HEK293 (cell line): ENCODE results near the gene KIZ.

Experiments used
- IKZF3 ChIP-seq: fragments of 450-650 bp; IDR thresholded peaks from 2 replicates; pipeline ENCODE4 v1.5.0; 2018; ENCODE audit warnings: missing biosample characterization, mild to moderate bottlenecking, missing genetic modification characterization, moderate library complexity
- MYNN ChIP-seq: fragments of 450-650 bp; formaldehyde crosslinking; IDR thresholded peaks from 2 replicates; pipeline ENCODE4 v1.5.1; 2016; ENCODE audit warnings: missing biosample characterization, missing genetic modification characterization, borderline replicate concordance
- PATZ1 ChIP-seq: fragments of 450-650 bp; formaldehyde crosslinking; IDR thresholded peaks from 2 replicates; pipeline ENCODE4 v1.5.1; 2016; ENCODE audit warnings: missing biosample characterization, missing genetic modification characterization
- SETDB1 ChIP-seq: IDR thresholded peaks from one replicate; pipeline ENCODE4 v1.6.1; 2017; ENCODE audit warnings: mild to moderate bottlenecking, low read length, moderate library complexity, mixed read lengths; ENCODE audit not compliant: insufficient read length
- SP7 ChIP-seq: fragments of 450-650 bp; formaldehyde crosslinking; IDR thresholded peaks from 2 replicates; pipeline ENCODE4 v1.5.1; 2016; ENCODE audit warnings: missing biosample characterization, missing genetic modification characterization
- ZFP69B ChIP-seq: fragments of 450-650 bp; formaldehyde crosslinking; IDR thresholded peaks from 2 replicates; pipeline ENCODE4 v1.5.1; 2016; ENCODE audit warnings: missing biosample characterization, missing genetic modification characterization
- ZNF121 ChIP-seq: fragments of 450-650 bp; formaldehyde crosslinking; IDR thresholded peaks from 2 replicates; pipeline ENCODE4 v1.5.1; 2016; ENCODE audit warnings: missing biosample characterization, missing genetic modification characterization
- ZNF274 ChIP-seq, 2 experiments: fragments of 200-500 bp in 1 of 2; fragments of 450-650 bp in 1 of 2; sonication (Bioruptor generic) in 1 of 2; formaldehyde crosslinking in 1 of 2; IDR thresholded peaks; 2 replicates each; pipeline versions ENCODE4 v1.5.1 to v1.6.1; 2014 to 2016; ENCODE audit warnings: borderline replicate concordance in 1 of 2, inconsistent platforms in 1 of 2, low read length in 1 of 2, missing biosample characterization in 1 of 2, missing genetic modification characterization in 1 of 2
- ZNF311 ChIP-seq: fragments of 450-650 bp; formaldehyde crosslinking; IDR thresholded peaks from 2 replicates; pipeline ENCODE4 v1.5.1; 2017; ENCODE audit warnings: missing biosample characterization, missing genetic modification characterization, borderline replicate concordance
- ZNF830 ChIP-seq: fragments of 450-650 bp; IDR thresholded peaks from 2 replicates; pipeline ENCODE4 v1.5.0; 2018; ENCODE audit warnings: missing biosample characterization, missing genetic modification characterization, low read depth, mild to moderate bottlenecking, moderate library complexity
- TF ChIP-seq, protein P1 (sequence below): fragments of 450-650 bp; formaldehyde crosslinking; IDR thresholded peaks from 2 replicates; pipeline ENCODE4 v1.5.1; 2016; ENCODE audit warnings: missing biosample characterization, missing genetic modification characterization

DNA sequence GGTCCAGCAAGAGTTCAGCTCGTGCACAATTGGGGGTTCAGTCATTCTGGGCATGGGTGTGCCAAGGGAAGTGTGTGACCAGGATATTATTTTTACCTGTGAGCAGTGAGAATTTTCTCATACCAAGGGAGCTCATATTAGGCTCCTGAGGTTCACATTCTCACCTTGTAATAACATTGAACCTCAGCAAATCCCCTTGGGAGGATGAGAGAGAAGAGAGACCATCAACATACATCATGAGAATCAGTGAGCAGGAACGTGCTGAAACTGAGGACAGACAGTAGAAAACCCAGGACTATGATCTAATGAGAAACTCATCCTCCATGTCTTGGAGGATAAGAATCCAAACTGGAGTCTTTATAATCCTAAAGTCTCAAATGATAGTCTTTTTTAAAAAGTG, 143.9 kb downstream of the KIZ start:
- TF ChIP-seq ZNF830 (tag by site-specific recombination) = no peak
- TF ChIP-seq IKZF3 (tag by site-specific recombination) = no peak
- TF ChIP-seq, protein P1, sequence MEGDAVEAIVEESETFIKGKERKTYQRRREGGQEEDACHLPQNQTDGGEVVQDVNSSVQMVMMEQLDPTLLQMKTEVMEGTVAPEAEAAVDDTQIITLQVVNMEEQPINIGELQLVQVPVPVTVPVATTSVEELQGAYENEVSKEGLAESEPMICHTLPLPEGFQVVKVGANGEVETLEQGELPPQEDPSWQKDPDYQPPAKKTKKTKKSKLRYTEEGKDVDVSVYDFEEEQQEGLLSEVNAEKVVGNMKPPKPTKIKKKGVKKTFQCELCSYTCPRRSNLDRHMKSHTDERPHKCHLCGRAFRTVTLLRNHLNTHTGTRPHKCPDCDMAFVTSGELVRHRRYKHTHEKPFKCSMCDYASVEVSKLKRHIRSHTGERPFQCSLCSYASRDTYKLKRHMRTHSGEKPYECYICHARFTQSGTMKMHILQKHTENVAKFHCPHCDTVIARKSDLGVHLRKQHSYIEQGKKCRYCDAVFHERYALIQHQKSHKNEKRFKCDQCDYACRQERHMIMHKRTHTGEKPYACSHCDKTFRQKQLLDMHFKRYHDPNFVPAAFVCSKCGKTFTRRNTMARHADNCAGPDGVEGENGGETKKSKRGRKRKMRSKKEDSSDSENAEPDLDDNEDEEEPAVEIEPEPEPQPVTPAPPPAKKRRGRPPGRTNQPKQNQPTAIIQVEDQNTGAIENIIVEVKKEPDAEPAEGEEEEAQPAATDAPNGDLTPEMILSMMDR = no peak
- no peak for TF ChIP-seq ZNF274 (IDR thresholded peaks at IDR 0.05; ENCODE audit: low read length)
- no peak for TF ChIP-seq ZNF274 (tag by site-specific recombination; IDR thresholded peaks at IDR 0.05; ENCODE audit: borderline replicate concordance)
- no peak for TF ChIP-seq MYNN (tag by site-specific recombination)
- TF ChIP-seq ZFP69B (tag by site-specific recombination) = no peak
- TF ChIP-seq ZNF121 = no peak
- TF ChIP-seq SP7 (tag by site-specific recombination) = no peak
- TF ChIP-seq ZNF311 (tag by site-specific recombination) = no peak
- TF ChIP-seq PATZ1 = no peak
- no peak for TF ChIP-seq SETDB1
